H9 (cell line): ENCODE results near the gene DTD1. TPM values are rescaled to one million over a fixed set of nuclear protein-coding genes. Genes with fewer than 3 reads are reported as not detected.

Experiments
- DNase-seq: peaks from one replicate; pipeline ENCODE4 v3.0.0-alpha.2; 2017
- H2AFZ ChIP-seq: one replicate; pipeline ENCODE4 v1.6.1; 2013; ENCODE audit warnings: mild to moderate bottlenecking, low read length, control low read depth, moderate library complexity
- H2AK5ac ChIP-seq: 2 replicates; pipeline ENCODE4 v1.6.1; 2013; ENCODE audit warnings: low read length, control low read depth, mixed read lengths; ENCODE audit not compliant: insufficient read length
- H2BK120ac ChIP-seq: one replicate; pipeline ENCODE4 v1.6.1; 2013; ENCODE audit warnings: low read depth, mild to moderate bottlenecking, low read length, control low read depth, inconsistent platforms; ENCODE audit not compliant: poor library complexity, severe bottlenecking
- H2BK12ac ChIP-seq: 2 replicates; pipeline ENCODE4 v1.6.1; 2013; ENCODE audit warnings: low read length, control low read depth, mixed read lengths, low read depth; ENCODE audit not compliant: insufficient read length
- H2BK15ac ChIP-seq: 2 replicates; pipeline ENCODE4 v1.6.1; 2013; ENCODE audit warnings: low read depth, low read length, control low read depth
- H2BK20ac ChIP-seq: one replicate; pipeline ENCODE4 v1.6.1; 2013; ENCODE audit warnings: low read depth, mild to moderate bottlenecking, low read length, control low read depth, inconsistent platforms; ENCODE audit not compliant: poor library complexity, severe bottlenecking
- H2BK5ac ChIP-seq: 2 replicates; pipeline ENCODE4 v1.6.1; 2013; ENCODE audit warnings: low read length, control low read depth, mixed read lengths; ENCODE audit not compliant: insufficient read length
- H3K14ac ChIP-seq: 2 replicates; pipeline ENCODE4 v1.6.1; 2013; ENCODE audit warnings: low read length, control low read depth; ENCODE audit not compliant: insufficient read depth
- H3K18ac ChIP-seq: 2 replicates; pipeline ENCODE4 v1.6.1; 2013; ENCODE audit warnings: low read depth, mild to moderate bottlenecking, mixed read lengths, low read length, control low read depth; ENCODE audit not compliant: insufficient read length
- H3K23ac ChIP-seq: 2 replicates; pipeline ENCODE4 v1.6.1; 2013; ENCODE audit warnings: low read length, control low read depth, mixed read lengths, low read depth; ENCODE audit not compliant: insufficient read length
- H3K23me2 ChIP-seq: 2 replicates; pipeline ENCODE4 v1.6.1; 2013; ENCODE audit warnings: low read depth, mild to moderate bottlenecking, mixed read lengths, low read length, control low read depth; ENCODE audit not compliant: insufficient read length, poor library complexity, severe bottlenecking
- H3K27ac ChIP-seq: 2 replicates; pipeline ENCODE4 v1.5.1; 2013; ENCODE audit warnings: low read length, control low read depth, mixed read lengths, low read depth; ENCODE audit not compliant: insufficient read length
- H3K27me3 ChIP-seq: 2 replicates; pipeline ENCODE4 v1.6.1; 2013; ENCODE audit warnings: low read length, control low read depth, inconsistent platforms; ENCODE audit not compliant: insufficient read depth
- H3K4ac ChIP-seq: 2 replicates; pipeline ENCODE4 v1.6.1; 2013; ENCODE audit warnings: low read depth, mild to moderate bottlenecking, control low read depth, inconsistent platforms, low read length, moderate library complexity
- H3K4me1 ChIP-seq: 2 replicates; pipeline ENCODE4 v1.6.1; 2013; ENCODE audit warnings: low read length, control low read depth, inconsistent platforms; ENCODE audit not compliant: insufficient read depth
- H3K4me2 ChIP-seq: 2 replicates; pipeline ENCODE4 v1.6.1; 2013; ENCODE audit warnings: low read length, control low read depth, mixed read lengths; ENCODE audit not compliant: insufficient read length, insufficient read depth
- H3K56ac ChIP-seq: 2 replicates; pipeline ENCODE4 v1.6.1; 2013; ENCODE audit warnings: low read depth, mild to moderate bottlenecking, mixed read lengths, low read length, control low read depth; ENCODE audit not compliant: insufficient read length
- H3K79me1 ChIP-seq: 2 replicates; pipeline ENCODE4 v1.6.1; 2013; ENCODE audit warnings: low read depth, mild to moderate bottlenecking, moderate library complexity, low read length, control low read depth, inconsistent platforms; ENCODE audit not compliant: insufficient read depth, poor library complexity, severe bottlenecking
- H3K79me2 ChIP-seq: 2 replicates; pipeline ENCODE4 v1.6.1; 2013; ENCODE audit warnings: low read length, control low read depth, inconsistent platforms; ENCODE audit not compliant: insufficient read depth
- H3K9ac ChIP-seq: 2 replicates; pipeline ENCODE4 v1.6.1; 2013; ENCODE audit warnings: low read length, control low read depth, mixed read lengths; ENCODE audit not compliant: insufficient read length; ENCODE audit errors: extremely low read depth
- H3K9me3 ChIP-seq: one replicate; pipeline ENCODE4 v1.6.1; 2013; ENCODE audit warnings: low read depth, low read length, inconsistent platforms; ENCODE audit not compliant: control insufficient read depth
- H3T11ph ChIP-seq: one replicate; pipeline ENCODE4 v1.6.1; 2013; ENCODE audit warnings: mild to moderate bottlenecking, low read length, control low read depth, inconsistent platforms
- H4K20me1 ChIP-seq: one replicate; pipeline ENCODE4 v1.6.1; 2013; ENCODE audit not compliant: control insufficient read depth, insufficient read length, insufficient read depth
- H4K5ac ChIP-seq: 2 replicates; pipeline ENCODE4 v1.6.1; 2013; ENCODE audit warnings: low read depth, mild to moderate bottlenecking, mixed read lengths, low read length, control low read depth; ENCODE audit not compliant: insufficient read length
- H4K8ac ChIP-seq: replicated peaks from 2 replicates; pipeline ENCODE4 v1.6.1; 2013; ENCODE audit warnings: low read length, control low read depth, mixed read lengths, low read depth; ENCODE audit not compliant: insufficient read length
- H4K91ac ChIP-seq: 2 replicates; pipeline ENCODE4 v1.6.1; 2013; ENCODE audit warnings: low read depth, mild to moderate bottlenecking, moderate library complexity, mixed read lengths, low read length, control low read depth; ENCODE audit not compliant: insufficient read length
- H3K27ac Mint-ChIP-seq, 3 experiments: 2 replicates in 2 of 3; 3 replicates in 1 of 3; pipeline ENCODE4 v1.8.0; 2020 to 2021; ENCODE audit warnings: mixed read lengths in 3 of 3, mild to moderate bottlenecking in 1 of 3, moderate library complexity in 1 of 3
- H3K27me3 Mint-ChIP-seq: 2 replicates; pipeline ENCODE4 v1.8.0; 2021; ENCODE audit warnings: low read depth, mild to moderate bottlenecking, moderate library complexity, mixed read lengths
- H3K36me3 Mint-ChIP-seq, 3 experiments: 2 replicates in 2 of 3; 3 replicates in 1 of 3; pipeline ENCODE4 v1.8.0; 2020 to 2021; ENCODE audit warnings: low read depth in 3 of 3, mixed read lengths in 3 of 3; ENCODE audit not compliant: insufficient read depth in 1 of 3
- H3K4me1 Mint-ChIP-seq, 2 experiments: 2 replicates each; pipeline ENCODE4 v1.8.0; 2020; ENCODE audit warnings: mixed read lengths in 2 of 2
- H3K4me3 Mint-ChIP-seq, 2 experiments: 2 replicates in 1 of 2; 3 replicates in 1 of 2; pipeline ENCODE4 v1.8.0; 2020 to 2021; ENCODE audit warnings: mild to moderate bottlenecking in 2 of 2, mixed read lengths in 2 of 2, moderate library complexity in 1 of 2
- H3K9me3 Mint-ChIP-seq, 2 experiments: 2 replicates in 1 of 2; 3 replicates in 1 of 2; pipeline ENCODE4 v1.8.0; 2020; ENCODE audit warnings: mild to moderate bottlenecking in 2 of 2, mixed read lengths in 2 of 2, moderate library complexity in 1 of 2
- WGBS: extraction: QIAGEN DNeasy Blood & Tissue Kit; methylation state at CpG from one replicate; pipeline ENCODE4 v1.1.7; 2013; ENCODE audit warnings: missing lambda C conversion rate, low lambda C conversion rate, mixed read lengths; ENCODE audit not compliant: insufficient read length; ENCODE audit errors: extremely low coverage; 5-methylcytosine and 5-hydroxymethylcytosine counted together
- total RNA-seq: library from RNA; stranded (reverse); gene quantifications from 2 replicates; pipeline ENCODE4 v1.2.1, GENCODE V29; 2021
- TF ChIP-seq, protein P1 (sequence below): fragments of 200-600 bp; sonication (generic); conservative IDR thresholded peaks from 3 replicates; pipeline ENCODE4 v1.8.0; 2021; ENCODE audit warnings: antibody characterized with exemption, mild to moderate bottlenecking

DTD1 gene
- total RNA-seq, 1 experiment from 2014 or later = 62.0 TPM

DNA sequence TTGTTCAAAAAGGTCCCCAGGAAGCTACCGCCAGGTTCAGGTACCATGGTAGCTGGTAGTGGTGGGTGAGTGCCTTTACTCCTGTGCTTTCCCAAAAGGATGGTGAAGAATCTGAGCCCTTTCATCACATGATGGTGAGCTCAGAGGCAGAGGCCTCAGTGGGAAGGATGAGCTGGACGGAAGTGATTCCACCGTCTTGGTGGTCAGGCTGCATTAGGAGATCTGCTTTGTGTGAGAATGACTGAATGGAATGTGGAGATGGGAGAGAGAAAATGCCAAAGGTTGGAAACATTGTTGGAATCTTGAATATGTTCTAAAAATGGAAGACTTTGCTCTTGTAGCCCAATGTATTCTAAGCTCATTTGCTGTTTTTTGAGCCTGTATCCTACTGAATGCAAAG lies 117.6 kb downstream of the DTD1 start:
- no peak overlapping the region for H3K4me3 Mint-ChIP-seq
- no peak overlapping the region for H2BK5ac ChIP-seq
- H3K18ac ChIP-seq = no peak overlapping the region
- TF ChIP-seq, protein P1, sequence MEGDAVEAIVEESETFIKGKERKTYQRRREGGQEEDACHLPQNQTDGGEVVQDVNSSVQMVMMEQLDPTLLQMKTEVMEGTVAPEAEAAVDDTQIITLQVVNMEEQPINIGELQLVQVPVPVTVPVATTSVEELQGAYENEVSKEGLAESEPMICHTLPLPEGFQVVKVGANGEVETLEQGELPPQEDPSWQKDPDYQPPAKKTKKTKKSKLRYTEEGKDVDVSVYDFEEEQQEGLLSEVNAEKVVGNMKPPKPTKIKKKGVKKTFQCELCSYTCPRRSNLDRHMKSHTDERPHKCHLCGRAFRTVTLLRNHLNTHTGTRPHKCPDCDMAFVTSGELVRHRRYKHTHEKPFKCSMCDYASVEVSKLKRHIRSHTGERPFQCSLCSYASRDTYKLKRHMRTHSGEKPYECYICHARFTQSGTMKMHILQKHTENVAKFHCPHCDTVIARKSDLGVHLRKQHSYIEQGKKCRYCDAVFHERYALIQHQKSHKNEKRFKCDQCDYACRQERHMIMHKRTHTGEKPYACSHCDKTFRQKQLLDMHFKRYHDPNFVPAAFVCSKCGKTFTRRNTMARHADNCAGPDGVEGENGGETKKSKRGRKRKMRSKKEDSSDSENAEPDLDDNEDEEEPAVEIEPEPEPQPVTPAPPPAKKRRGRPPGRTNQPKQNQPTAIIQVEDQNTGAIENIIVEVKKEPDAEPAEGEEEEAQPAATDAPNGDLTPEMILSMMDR = no peak
- H2BK20ac ChIP-seq = no peak overlapping the region
- no peak overlapping the region for H2AK5ac ChIP-seq
- DNase-seq = no peak
- H3K23me2 ChIP-seq = no peaks in the 10 kb centered on the region
- no peak overlapping the region for H3K14ac ChIP-seq
- no peak overlapping the region for H3K4ac ChIP-seq
- H3K27me3 ChIP-seq = no peaks in the 10 kb centered on the region
- H2BK12ac ChIP-seq = no peak overlapping the region
- H3K4me1 ChIP-seq = no peaks in the 10 kb centered on the region
- H4K91ac ChIP-seq = no peak overlapping the region
- no peak overlapping the region for H2BK120ac ChIP-seq
- H3K9ac ChIP-seq = no peak overlapping the region
- no peaks in the 10 kb centered on the region for H3K79me2 ChIP-seq
- no peak overlapping the region for H3K23ac ChIP-seq
- H4K5ac ChIP-seq = no peak overlapping the region
- no peaks in the 10 kb centered on the region for H3K9me3 Mint-ChIP-seq
- no peak overlapping the region for H3K27ac ChIP-seq
- no CpG with 5 or more reads among the region's 3 CpGs for WGBS
- no peaks in the 10 kb centered on the region for H3K27me3 Mint-ChIP-seq
- no peak overlapping the region for H3K4me2 ChIP-seq
- H3K79me1 ChIP-seq = no peaks in the 10 kb centered on the region
- no peak overlapping the region for H3K56ac ChIP-seq
- no peak overlapping the region for H2BK15ac ChIP-seq
- no peak overlapping the region for H4K8ac ChIP-seq
- H3K4me1 Mint-ChIP-seq = peaks cover 18 to 22% of the 10 kb centered on the region in 2 experiments
- H3K36me3 Mint-ChIP-seq = no peaks in the 10 kb centered on the region
- no peak overlapping the region for H2AFZ ChIP-seq
- H3K9me3 ChIP-seq = no peaks in the 10 kb centered on the region
- no peak overlapping the region for H3K27ac Mint-ChIP-seq
- no peak overlapping the region for H3T11ph ChIP-seq
- H4K20me1 ChIP-seq = no peaks in the 10 kb centered on the region
